ENCODE results near the gene SLC43A1.

DNA sequence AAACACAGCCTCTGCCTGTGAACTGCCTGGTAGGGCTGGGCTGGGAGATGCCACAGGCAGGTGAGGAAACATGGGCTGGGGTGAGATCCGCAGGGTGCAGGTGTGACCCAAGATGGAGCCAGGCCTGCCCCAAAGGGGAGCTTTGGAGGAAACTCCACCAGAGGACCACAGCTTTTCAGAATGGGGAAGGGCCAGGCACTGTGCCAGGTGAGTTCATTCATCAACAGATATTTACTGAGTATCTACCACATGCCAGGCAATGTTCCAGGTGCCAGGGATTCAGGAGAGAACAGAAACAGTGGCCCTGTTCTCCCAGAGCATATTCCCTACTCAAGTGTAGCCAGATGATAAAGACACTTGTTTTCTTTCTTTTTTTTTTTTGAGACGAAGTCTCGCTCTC, 44.0 kb downstream of the SLC43A1 start:
- TF ChIP-seq POLR2AphosphoS5 (IDR thresholded peaks at IDR 0.05; ENCODE audit: low read depth, low read length) (no peak), POLR2A (IDR thresholded peaks at IDR 0.05; ENCODE audit: low read depth, low read length) (no peak)
